ENCODE data around the gene CDHR2. TPM values are rescaled to one million over a fixed set of nuclear protein-coding genes. Genes with fewer than 3 reads are reported as not detected.
A peak's percentile ranks its signal among the peaks of the same experiment; 100 is the strongest.

The CDHR2 gene
- total and polyA plus RNA-seq, 2 of the 13 experiments (the other 11 are each of a cell fraction or from before 2014, with no cell fraction given) = 17.9 to 20.9 TPM

- TF ChIP-seq ZNF710 (CRISPR knock-in tag; IDR thresholded peaks at IDR 0.05; ENCODE audit: borderline replicate concordance) (peak; percentile 46; the same call in 1 of the 2 replicates), TFDP2 (CRISPR knock-in tag; IDR thresholded peaks at IDR 0.05) (0 out of 2 replicates have a peak, but pooled peaks have one; percentile 35)
Measured at GRCh38 chr5:176608937-176609723, 60.0 kb downstream of the CDHR2 start (continued).

- intact Hi-C loops (cut with micrococcal nuclease; ENCODE audit: unreplicated experiment) = no loop called here
- DNase-seq (ENCODE audit: low spot score) (peak; percentile 24), FAIRE-seq (no peak), ATAC-seq (peak; percentile 76)
- H3K9ac ChIP-seq (ENCODE audit: insufficient read depth, low read depth, low read length) = peak within 1 kb of the TSS; percentile 34
- H3K4me1 ChIP-seq (ENCODE audit: insufficient read depth, low read length) = peaks cover 14% of the 10 kb centered on the region
- CTCF ChIA-PET (ENCODE audit: low intra/inter-chr PET ratio, low total read pairs) = no interaction called here
- in situ Hi-C loops (cut with HindIII; ENCODE audit: extremely low pct_ligation_motif_present, low pct_unique_long_range_greater_than_20kb) = no loop called here
- H3K36me3 ChIP-seq (replicated peaks in 1 of 2; ENCODE audit: control insufficient read depth in 1 of 2, insufficient read depth in 2 of 2, low read length in 2 of 2) = no peaks in the 10 kb centered on the region
- no peaks in the 10 kb centered on the region; a peak in 2 of 5 replicates for H3K27me3 ChIP-seq (ENCODE audit: control insufficient read depth in 1 of 2, insufficient read depth in 2 of 2, low read length in 2 of 2)
- peak within 1 kb of the TSS; percentile 84 for H3K4me2 ChIP-seq (ENCODE audit: low read depth, low read length)
- BruUV-seq (replicated peaks) = no TSS peak
- no peaks in the 10 kb centered on the region for H3K9me3 ChIP-seq (ENCODE audit: low read length)
- POLR2A ChIA-PET = no interaction called here
- H3K27ac ChIP-seq (ENCODE audit: extremely low read length, insufficient read depth, low read length) = no peak within 1 kb of the TSS
- H3K79me2 ChIP-seq (ENCODE audit: insufficient read depth, low read length) = no peaks in the 10 kb centered on the region
- H3K4me3 ChIP-seq (replicated peaks in 1 of 3; ENCODE audit: insufficient read depth in 1 of 3, low read depth in 2 of 3, low read length in 3 of 3) = peak within 1 kb of the TSS; percentile 47 to 76 (median 59); a peak in 4 of 6 replicates
- no peaks in the 10 kb centered on the region for H4K20me1 ChIP-seq (ENCODE audit: insufficient read depth, low read length)
- 1% methylated on average over 14 of the region's 101 CpGs for WGBS (ENCODE audit: low lambda C conversion rate)
- H2AFZ ChIP-seq (ENCODE audit: low read length) = no peak within 1 kb of the TSS
- TF ChIP-seq ATF7-NPFF (CRISPR knock-in tag; IDR thresholded peaks at IDR 0.05; ENCODE audit: low read depth) (peak; percentile 14; the same call in 1 of the 2 replicates), ZNF441 (CRISPR knock-in tag; IDR thresholded peaks at IDR 0.05; ENCODE audit: borderline replicate concordance) (peak; percentile 28; the same call in 1 of the 2 replicates), RAD51 (IDR thresholded peaks at IDR 0.05; ENCODE audit: borderline replicate concordance) (no peak), RXRA (CRISPR knock-in tag; IDR thresholded peaks at IDR 0.05) (0 out of 2 replicates have a peak, but pooled peaks have one; percentile 37), SNAPC5 (CRISPR knock-in tag; IDR thresholded peaks at IDR 0.05; ENCODE audit: borderline replicate concordance) (no peak), ZNF841 (CRISPR knock-in tag; IDR thresholded peaks at IDR 0.05; ENCODE audit: borderline replicate concordance) (no peak), ZNF350 (CRISPR knock-in tag; IDR thresholded peaks at IDR 0.05; ENCODE audit: borderline replicate concordance, low read depth) (no peak), GABPB1 (CRISPR knock-in tag; IDR thresholded peaks at IDR 0.05) (peak; percentile 60; the same call in 1 of the 2 replicates), ARNT2 (CRISPR knock-in tag; IDR thresholded peaks at IDR 0.05; ENCODE audit: low read depth) (0 out of 2 replicates have a peak, but pooled peaks have one; percentile 17), TFDP2 (CRISPR knock-in tag; IDR thresholded peaks at IDR 0.05) (0 out of 2 replicates have a peak, but pooled peaks have one; percentile 1), ZNF563 (CRISPR knock-in tag; IDR thresholded peaks at IDR 0.05) (peak; percentile 41; the same call in 1 of the 2 replicates), ZNF329 (CRISPR knock-in tag; IDR thresholded peaks at IDR 0.05; ENCODE audit: low read depth) (peak; percentile 38; the same call in 1 of the 2 replicates), HOXA3 (CRISPR knock-in tag; IDR thresholded peaks at IDR 0.05) (peak; percentile 41; the same call in 1 of the 2 replicates), HES4 (CRISPR knock-in tag; IDR thresholded peaks at IDR 0.05; ENCODE audit: borderline replicate concordance) (no peak), NFYC (CRISPR knock-in tag; IDR thresholded peaks at IDR 0.05) (no peak)
Measured at GRCh38 chr5:176609724-176610434, 60.7 kb downstream of the CDHR2 start, which contains the start of gene GPRIN1. GPRIN1 (minus strand) TSS chr5:176610156; CDS start chr5:176599834, 10,322 bp downstream.

All from HepG2 (cell line).